Measurements from ENCODE around the gene LZTR1.

DNA sequence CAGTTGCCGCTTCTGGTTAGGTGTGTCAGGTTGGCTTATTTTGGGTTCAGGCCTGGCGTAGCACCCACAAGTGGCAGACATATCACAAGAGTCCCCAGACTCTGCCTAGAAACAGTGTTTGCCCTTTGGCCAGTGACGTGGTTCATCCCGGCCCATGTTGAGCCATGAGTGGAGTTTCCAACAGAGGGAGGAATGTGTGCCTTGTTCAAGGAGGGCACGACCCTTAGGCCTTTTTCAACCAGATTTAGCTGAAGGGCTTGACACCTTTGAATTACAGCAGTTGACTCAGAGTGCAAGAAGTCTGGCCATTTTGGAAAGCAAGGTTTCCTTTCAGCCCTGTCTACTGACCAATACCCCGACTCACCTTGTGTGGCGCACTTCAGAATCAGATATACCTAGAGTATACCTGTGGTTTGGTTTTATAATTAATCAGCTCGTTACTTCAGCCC is 30.1 kb upstream of the LZTR1 start:
- TF ChIP-seq CTCF (conservative IDR thresholded peaks at IDR 0.05; ENCODE audit: low read length) (no peak), EZH2phosphoT487 (IDR thresholded peaks at IDR 0.05; ENCODE audit: borderline replicate concordance) (no peak)
